ENCODE data around the gene LRG1.

Gene LRG1

DNA sequence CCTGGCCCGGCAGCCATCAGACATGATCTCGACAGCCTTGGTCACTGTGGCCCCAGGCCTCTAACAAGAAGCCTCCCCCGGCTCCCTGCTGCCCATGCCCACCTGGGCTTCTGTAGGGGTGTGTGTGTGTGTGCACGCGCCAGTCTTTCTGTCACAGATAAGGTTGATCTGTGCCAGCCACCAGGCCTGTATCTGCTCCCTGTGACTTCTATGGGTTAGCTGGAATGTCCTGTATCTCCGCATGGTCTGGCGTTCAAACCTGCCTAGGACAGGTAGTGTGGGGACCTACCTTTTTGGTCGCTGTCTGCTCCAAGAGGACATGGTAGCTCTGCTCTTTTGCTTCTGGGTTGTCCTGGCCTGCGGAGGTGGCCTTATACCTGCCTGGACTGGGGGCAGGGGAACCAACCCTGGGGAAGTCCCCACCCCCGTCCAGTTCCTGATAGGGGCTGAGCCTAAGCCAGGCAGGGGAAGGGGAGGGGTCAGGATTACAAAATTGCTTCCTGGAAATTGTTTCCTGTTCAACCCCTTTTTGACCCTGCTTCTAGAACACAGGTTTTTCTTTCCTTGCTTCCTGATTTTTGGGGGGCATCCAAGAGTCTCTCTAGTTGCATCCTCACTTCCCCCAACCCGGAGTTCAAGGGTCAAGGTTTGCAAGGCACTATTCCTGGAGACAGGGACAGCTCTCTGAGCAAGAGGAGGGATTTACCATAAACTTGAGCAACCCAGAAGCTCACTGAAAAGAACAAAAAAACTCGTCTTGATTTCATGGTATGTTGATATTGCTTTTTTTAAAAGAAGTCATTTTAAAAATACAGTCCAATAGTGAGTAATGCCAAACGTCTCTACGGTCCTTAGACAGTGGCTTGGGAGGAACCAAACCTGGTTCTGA, at the start of gene LRG1:
LRG1 (minus strand) TSS at position 344 of the 889 bp plus-strand sequence; CDS start at position 321, 23 bp downstream.
- in situ Hi-C loops (cut with HindIII; ENCODE audit: low sequenced_read_pairs): no loop called here

- in situ Hi-C loops (cut with HindIII; ENCODE audit: low sequenced_read_pairs): no loop called here
These were observed 48.5 kb upstream of the LRG1 start for GRCh38 chr19:4588291-4588761.

DNA sequence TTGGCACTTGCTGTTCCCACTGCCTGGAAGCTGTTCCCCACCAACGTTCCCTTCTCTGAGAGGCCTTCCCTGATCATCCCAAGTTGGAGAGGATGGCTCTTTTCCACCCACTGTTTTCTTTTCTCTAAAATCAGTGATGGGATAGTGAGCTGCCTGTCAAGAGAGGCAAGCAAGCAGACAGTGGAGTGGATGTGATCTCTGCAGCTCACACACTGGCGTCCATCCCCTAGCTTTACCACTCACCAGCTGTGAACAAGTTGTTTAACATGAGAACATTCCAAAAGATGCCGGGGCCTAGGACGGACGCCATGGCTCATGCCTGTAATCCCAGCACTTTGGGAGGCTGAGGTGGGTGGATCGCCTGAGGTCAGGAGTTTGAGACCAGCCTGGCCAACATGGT, 47.7 kb upstream of the LRG1 start:
- in situ Hi-C loops (cut with HindIII; ENCODE audit: low sequenced_read_pairs): no loop called here

DNA sequence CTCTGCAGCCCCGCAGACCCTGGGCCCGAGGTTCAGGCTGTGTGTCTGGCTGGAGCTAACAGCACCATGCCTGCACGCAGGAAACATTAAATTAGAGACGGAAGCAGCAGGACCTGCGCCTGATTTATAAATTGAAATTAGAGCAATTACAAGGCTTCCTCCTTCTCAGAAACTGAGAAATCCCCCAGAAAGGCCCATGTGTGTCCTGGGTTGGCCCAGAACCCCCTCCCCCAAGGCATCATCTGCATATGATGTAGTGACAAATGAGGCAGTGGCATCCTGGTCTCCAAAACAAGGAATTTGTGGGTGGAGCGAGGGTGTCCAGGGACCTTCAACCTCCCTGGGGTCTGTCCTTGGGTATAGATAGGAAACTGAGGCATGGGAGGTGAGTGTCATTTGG, 46.9 kb upstream of the LRG1 start:
- in situ Hi-C loops (cut with HindIII; ENCODE audit: low sequenced_read_pairs): no loop called here

GRCh38 chr19:4586245-4586644, 46.4 kb upstream of the LRG1 start:
- in situ Hi-C loops (cut with HindIII; ENCODE audit: low sequenced_read_pairs): no loop called here

- in situ Hi-C loops (cut with HindIII; ENCODE audit: low sequenced_read_pairs): no loop called here
These were observed 45.7 kb upstream of the LRG1 start for GRCh38 chr19:4585556-4585955.

- in situ Hi-C loops (cut with HindIII; ENCODE audit: low sequenced_read_pairs): no loop called here
These were observed 45.0 kb upstream of the LRG1 start for GRCh38 chr19:4584670-4585460.

DNA sequence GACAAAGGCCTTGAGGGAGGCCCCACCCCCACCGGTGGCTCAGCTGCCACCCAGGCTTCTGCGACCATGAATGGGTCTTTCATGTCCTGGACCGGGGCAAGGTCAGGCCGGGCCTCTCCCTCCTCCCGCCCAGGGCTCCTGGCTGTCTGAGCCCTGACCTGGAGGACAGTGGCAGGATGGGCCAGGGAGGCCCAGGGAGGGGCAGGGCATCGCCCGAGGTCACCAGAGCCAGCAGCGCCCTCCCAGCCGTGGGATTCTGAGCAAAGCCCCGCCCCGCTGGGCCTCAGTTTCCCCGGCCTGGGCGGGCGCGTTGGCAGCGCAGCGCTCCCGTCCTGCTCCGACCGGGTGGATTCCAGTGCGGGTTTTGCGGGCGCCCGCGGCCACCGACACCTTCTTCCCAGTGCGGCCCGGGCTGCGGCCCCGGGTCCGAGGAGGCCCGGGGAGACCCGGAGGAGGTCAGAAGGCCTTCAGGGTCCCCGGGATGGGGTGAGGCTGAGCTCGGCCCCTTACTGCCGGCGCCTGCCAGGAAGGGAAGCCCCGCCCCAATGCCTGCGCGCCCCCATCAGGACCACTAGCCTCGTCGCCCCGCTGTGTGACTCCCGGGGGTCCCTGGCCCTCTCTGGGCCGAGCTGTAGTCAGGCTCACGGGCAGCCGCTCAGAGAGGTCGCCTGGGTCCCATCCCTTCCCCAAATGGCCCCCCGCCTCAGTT, 44.3 kb upstream of the LRG1 start:
- in situ Hi-C loops (cut with HindIII; ENCODE audit: low sequenced_read_pairs): no loop called here

- in situ Hi-C loops (cut with HindIII; ENCODE audit: low sequenced_read_pairs): no loop called here
These were observed 43.4 kb upstream of the LRG1 start for GRCh38 chr19:4582980-4583842.

DNA sequence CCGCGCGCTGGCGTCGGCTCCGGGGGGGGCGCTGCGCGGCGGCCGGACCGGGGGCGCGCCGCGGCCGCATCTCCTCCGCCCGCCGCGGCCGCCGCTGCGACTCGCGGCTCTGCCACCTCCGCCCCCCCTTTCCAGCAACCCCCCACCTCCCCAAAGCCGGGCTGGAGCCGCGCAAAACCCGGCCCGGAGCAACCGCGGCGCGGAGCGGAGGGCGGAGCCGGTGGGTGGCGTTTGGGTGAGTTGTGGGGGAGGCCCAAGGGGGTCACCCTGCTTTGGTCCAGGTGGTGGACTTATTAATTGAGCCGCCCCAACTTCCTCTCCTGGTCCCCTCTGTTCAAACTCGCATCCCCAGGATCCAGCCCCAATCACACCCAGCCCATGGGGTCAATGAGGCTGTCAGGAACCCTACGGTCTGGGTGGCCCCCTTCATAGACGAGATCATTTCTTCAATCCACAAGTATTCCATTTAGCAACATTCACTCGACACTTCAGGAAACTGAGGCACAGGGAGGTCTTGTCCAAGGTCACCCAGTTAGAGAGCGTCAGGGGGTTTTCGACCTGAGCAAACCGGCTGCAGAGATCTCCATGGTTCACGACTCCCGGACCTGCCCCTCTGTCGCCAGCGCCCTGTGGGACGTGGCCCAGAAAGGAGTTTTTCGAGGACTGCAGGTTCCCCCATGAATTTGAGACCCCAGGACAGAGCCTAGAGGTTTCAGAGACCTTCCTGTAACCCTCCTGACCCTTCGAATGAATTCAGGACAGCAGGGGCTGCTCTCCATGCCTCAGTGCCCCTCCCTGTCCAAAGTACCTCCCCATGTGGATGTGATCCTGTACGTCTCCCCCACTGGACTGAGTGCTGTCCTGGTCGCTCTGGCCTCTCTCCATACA, 42.1 kb upstream of the LRG1 start:
- in situ Hi-C loops (cut with HindIII; ENCODE audit: low sequenced_read_pairs): no loop called here

- in situ Hi-C loops (cut with HindIII; ENCODE audit: low sequenced_read_pairs): no loop called here
These were observed 41.3 kb upstream of the LRG1 start for GRCh38 chr19:4580961-4581665.

DNA sequence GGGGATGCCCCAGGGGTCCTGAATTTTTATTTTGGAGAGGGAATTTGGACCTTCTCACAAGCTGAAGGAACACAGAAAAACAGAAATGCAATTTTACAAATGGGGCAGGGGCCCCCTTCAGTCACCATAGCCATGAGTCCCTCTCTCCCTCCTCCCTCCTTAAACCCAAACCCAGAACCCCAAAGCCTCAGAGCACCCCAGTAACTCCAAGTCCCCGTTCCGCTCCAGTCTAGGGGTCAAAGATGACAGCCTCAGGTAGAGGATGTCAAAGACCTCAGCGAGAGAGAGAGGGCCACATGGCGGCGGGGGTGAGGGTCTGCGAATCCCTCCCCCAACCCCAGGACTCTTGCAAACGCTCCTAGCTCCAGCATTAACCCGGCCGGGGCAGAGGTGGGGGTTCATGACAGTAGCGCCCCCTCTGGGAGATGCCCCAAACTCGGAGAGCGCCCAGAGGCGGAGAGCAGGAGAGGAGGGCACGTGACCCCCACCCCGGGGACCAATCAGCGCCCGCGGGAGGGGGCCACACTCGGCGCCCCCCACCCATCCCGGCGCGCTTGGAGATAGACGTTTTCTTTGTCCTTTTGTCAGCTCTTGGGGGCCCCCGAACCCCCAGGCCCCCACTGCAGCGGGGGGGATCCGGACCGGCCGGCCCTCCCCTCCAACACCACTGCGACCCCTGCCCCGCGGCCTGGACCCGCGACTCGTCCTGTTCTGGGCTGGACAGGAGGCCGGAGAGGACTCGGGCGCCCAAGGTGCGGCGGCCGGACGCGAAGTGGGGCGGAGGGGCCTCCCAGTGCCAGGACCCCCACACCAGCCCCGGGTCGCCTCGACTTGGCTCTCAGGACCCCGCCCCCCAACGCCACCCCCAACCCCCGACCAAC, 40.4 kb upstream of the LRG1 start:
- in situ Hi-C loops (cut with HindIII; ENCODE audit: low sequenced_read_pairs): no loop called here

DNA sequence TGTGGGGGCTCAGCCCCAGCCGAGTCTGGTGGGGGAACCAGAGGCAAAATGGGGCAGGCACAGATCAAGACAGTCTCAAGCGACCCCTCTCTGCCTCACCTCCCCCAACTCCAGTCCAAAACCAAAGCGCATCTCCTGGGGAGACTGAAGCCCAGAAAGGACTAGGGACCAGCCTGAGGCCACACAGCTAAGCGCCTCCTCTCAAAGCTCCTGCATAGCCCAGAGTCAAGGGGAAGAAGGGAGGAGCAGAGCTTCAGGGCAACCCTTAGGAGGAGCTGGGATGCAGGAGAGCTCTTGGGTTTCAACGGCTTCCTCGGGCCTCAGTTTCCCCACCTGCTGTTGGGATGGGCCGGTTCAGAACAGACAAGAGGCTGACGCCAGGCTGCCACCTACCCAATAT, 39.6 kb upstream of the LRG1 start:
- in situ Hi-C loops (cut with HindIII; ENCODE audit: low sequenced_read_pairs): no loop called here

- in situ Hi-C loops (cut with HindIII; ENCODE audit: low sequenced_read_pairs): no loop called here
These were observed 38.9 kb upstream of the LRG1 start for GRCh38 chr19:4578552-4579248.

DNA sequence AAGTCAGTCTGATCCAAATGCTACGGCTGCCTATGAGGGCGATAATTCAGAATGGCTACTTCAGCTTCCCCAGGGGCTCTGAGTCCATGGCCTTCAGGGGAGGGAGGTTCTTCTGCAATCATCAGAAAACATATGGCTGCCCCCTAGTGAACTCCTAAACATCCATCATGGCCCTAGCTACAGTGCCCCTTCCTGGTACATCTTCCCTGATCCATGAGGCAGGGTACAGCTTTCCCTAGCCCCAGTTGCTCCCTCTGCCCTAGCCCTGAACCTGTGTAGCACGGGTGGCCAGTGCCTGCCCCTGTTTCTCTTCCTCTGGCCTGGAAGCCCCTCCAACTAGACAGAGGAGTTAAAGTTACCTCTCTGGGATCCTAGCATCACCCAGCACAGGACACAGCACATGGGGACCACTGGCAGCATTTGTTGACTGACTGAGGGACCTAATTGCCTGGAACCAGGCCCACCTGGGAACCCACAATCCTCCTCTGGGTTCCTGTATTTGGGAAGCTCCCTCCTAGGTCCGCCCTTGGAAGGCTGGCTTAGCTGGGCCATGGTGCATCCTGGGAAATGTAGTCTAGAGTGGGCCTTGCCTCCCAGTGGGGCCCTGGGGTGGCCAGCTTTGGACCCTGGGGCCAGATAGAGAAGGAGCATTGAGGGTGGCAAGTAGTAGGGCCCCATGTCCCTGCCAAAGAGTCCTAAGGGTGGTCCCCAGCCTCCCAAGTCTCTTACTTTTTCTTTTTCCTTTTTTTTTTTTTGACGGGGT, 37.4 kb upstream of the LRG1 start:
- in situ Hi-C loops (cut with HindIII; ENCODE audit: low sequenced_read_pairs): no loop called here

All from endothelial cell of hepatic sinusoid (primary cell).